CD4-positive, alpha-beta T cell treated with Interleukin-12 subunit alpha and Interleukin-12 subunit beta, for 1 hour (primary cell): ENCODE measurements around the gene ATG16L2.
"Not testable (repeated sequence)": the region's sequence is repeated elsewhere in the genome, so short reads cannot be mapped to it uniquely, and the experiment has no call there.

Experiments used
- DNase-seq: peaks from one replicate; pipeline ENCODE4 v3.0.0-alpha.2; 2020

ATG16L2 gene

GRCh38 chr11:72807021-72807693, 7.1 kb upstream of the ATG16L2 start:
- DNase-seq = no peak

GRCh38 chr11:72807792-72808191, 6.4 kb upstream of the ATG16L2 start:
- DNase-seq = no peak

GRCh38 chr11:72808331-72808798, 5.8 kb upstream of the ATG16L2 start:
- DNase-seq = no peak

DNA sequence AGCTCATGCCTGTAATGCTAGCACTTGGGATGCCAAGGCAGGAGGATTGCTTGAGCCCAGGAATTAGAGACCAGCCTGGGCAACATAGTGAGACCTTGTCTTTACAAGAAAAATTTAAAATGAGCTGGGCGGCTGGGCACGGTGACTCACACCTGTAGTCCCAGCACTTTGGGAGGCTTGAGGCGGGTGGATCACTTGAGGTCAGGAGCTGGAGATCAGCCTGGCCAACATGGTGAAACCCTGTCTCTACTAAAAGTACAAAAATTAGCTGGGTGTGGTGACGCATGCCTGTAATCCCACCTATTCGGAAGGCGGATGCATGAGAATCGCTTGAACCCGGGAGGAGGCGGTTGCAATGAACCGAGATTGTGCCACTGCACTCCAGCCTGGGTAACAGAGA, 2.5 kb upstream of the ATG16L2 start:
- not testable (repeated sequence) for DNase-seq

GRCh38 chr11:72812604-72812966, 1.6 kb upstream of the ATG16L2 start:
- no peak for DNase-seq

GRCh38 chr11:72812967-72813739, 1.1 kb upstream of the ATG16L2 start:
- DNase-seq = peak; percentile 77

GRCh38 chr11:72813740-72814285, 398 bp upstream of the ATG16L2 start:
- DNase-seq = no peak

DNA sequence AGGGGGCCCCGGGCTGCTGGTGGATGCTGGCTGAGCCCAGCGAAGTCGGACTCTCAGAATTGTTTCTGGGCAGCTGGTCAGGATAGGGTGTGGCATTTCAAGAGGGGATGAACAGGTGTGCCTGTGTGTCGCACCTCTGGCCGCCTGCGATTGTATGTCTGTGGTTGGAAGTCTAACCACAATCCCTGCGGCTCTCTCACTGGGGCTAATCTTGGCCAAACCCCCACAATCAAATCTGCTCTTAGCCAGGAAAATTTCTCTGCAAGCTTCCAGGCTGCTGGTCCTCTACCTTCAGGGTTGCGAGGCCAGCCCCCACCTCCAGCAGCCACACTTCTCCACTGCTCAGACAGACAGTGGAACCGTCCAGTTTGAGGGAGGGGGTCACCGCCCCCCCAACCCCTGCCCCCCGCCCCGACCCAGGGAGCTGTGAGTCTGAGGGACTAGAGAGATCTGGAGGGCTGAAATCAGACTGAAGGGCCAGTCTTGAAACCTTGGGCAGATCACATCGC, 953 bp downstream of the ATG16L2 start:
- no peak for DNase-seq

GRCh38 chr11:72816404-72816990, 2.3 kb downstream of the ATG16L2 start:
- no peak for DNase-seq

GRCh38 chr11:72817966-72818365, 3.8 kb downstream of the ATG16L2 start:
- no peak for DNase-seq

- DNase-seq = no peak
Observed at GRCh38 chr11:72818971-72819370, 4.8 kb downstream of the ATG16L2 start.

GRCh38 chr11:72820439-72821139, 6.4 kb downstream of the ATG16L2 start:
- DNase-seq = no peak

GRCh38 chr11:72821221-72821919, 7.2 kb downstream of the ATG16L2 start:
- no peak for DNase-seq

- DNase-seq = peak; percentile 96
Observed at GRCh38 chr11:72821920-72822799, 7.9 kb downstream of the ATG16L2 start.

GRCh38 chr11:72823105-72823804, 9.0 kb downstream of the ATG16L2 start:
- DNase-seq = no peak

DNA sequence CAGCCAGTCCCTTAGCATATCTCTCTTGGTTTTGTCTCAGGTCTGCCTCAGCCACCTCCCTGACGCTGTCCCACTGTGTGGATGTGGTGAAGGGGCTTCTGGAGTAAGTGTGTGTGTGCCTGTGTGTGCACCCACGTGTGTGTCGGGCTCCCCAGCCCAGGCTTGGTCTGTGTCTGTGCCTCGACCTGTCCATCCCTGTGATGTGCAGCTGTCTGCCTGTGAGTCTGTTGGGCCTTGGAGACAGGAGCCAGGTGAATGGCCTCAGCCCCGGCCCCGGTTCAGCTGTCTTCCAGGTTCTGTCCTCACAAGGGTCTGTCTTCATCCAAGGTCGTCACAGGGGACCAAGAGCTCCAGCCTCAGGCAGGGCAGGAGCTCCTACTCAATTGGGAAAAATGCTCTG, 9.8 kb downstream of the ATG16L2 start:
- no peak for DNase-seq

- DNase-seq = no peak
Observed at GRCh38 chr11:72824811-72825505, 10.7 kb downstream of the ATG16L2 start.

- DNase-seq = no peak
Observed at GRCh38 chr11:72825661-72826060, 11.4 kb downstream of the ATG16L2 start.

DNA sequence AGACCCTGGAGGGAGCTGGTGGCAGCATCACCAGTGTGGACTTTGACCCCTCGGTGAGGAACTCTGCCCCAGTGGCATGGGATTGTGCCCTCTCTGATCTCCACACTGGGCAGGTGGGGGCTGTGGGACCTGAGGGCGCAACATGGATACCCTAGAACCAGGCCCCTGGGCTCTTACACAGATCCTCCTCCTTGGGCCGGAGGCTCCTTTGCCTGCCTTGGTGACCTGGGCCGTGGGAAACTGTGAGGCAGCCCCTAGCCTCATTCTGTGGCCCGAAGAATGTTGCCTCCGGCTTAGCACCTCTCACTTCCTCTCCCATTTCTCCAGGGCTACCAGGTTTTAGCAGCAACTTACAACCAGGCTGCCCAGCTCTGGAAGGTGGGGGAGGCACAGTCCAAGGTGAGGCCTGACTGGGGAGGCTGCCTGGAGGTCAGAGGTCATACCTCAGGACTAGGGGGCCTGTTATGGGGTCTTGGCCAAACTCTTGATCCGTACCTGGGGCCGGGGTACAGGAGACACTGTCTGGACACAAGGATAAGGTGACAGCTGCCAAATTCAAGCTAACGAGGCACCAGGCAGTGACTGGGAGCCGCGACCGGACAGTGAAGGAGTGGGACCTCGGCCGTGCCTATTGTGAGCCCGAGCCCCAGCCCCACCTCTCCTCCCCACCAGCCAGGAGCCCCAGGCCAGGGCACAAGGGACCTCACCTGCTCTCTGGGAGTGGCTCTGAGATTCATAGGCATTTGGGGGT, 12.2 kb downstream of the ATG16L2 start:
- no peak for DNase-seq
